ENCODE measurements around the gene GRK5.

DNA sequence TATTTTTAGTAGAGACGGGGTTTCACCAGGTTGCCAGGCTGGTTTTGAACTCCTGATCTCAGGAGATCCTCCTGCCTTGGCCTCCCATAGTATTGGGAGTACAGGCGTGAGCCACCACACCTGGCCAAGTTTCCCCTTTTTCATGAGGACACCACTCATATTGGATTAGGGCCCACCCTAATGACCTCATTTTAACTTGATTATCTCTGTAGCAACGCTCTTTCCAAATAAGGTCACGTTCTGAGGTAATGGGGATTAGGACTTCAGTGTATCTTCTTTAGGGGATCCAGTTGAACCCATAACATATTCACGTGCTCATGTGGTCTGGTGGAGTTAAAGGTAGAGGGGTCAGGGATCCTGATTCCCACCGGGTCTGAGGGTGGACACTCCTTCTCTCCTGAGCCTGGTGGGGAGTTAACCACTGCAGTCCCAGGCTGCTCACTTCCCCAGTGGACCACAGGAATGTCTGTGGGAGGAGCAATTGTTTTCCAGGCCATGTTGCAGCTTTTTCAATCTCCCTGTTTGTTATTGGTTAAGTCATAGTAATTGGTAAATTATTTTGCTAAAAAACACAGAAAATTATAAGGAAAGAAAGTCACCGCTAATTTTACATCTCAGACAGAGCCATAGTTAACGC lies 130.5 kb downstream of the GRK5 start:
- no peak for TF ChIP-seq POLR2A (IDR thresholded peaks at IDR 0.05)
- TF ChIP-seq, protein P1, sequence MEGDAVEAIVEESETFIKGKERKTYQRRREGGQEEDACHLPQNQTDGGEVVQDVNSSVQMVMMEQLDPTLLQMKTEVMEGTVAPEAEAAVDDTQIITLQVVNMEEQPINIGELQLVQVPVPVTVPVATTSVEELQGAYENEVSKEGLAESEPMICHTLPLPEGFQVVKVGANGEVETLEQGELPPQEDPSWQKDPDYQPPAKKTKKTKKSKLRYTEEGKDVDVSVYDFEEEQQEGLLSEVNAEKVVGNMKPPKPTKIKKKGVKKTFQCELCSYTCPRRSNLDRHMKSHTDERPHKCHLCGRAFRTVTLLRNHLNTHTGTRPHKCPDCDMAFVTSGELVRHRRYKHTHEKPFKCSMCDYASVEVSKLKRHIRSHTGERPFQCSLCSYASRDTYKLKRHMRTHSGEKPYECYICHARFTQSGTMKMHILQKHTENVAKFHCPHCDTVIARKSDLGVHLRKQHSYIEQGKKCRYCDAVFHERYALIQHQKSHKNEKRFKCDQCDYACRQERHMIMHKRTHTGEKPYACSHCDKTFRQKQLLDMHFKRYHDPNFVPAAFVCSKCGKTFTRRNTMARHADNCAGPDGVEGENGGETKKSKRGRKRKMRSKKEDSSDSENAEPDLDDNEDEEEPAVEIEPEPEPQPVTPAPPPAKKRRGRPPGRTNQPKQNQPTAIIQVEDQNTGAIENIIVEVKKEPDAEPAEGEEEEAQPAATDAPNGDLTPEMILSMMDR (IDR thresholded peaks at IDR 0.05): no peak

Measured in sigmoid colon (tissue), 3 donors.